GM12891 (cell line): ENCODE results near the gene C16orf92.

Experiments
- DNase-seq: peaks from one replicate; pipeline ENCODE4 v3.0.0; 2011; ENCODE audit warnings: low spot score; ENCODE audit not compliant: insufficient read length
- FAIRE-seq: peaks from 2 replicates; lab custom pipeline; 2011; peaks lifted over from hg19 to GRCh38; lab: Jason Lieb, UNC
- PAX5 ChIP-seq: IDR thresholded peaks from 2 replicates; pipeline ENCODE4 v1.6.1; 2011; ENCODE audit warnings: low read length, moderate library complexity, mild to moderate bottlenecking; ENCODE audit not compliant: insufficient read depth, severe bottlenecking
- POLR2A ChIP-seq: IDR thresholded peaks from 2 replicates; pipeline ENCODE4 v1.6.1; 2011; ENCODE audit warnings: low read depth, low read length, control low read depth
- POLR2AphosphoS5 ChIP-seq: IDR thresholded peaks from 2 replicates; pipeline ENCODE4 v1.6.1; 2011; ENCODE audit warnings: low read depth, low read length, control low read depth
- POU2F2 ChIP-seq: IDR thresholded peaks from 2 replicates; pipeline ENCODE4 v1.6.1; 2011; ENCODE audit warnings: low read depth, mild to moderate bottlenecking, control low read depth, low read length, moderate library complexity
- SPI1 ChIP-seq: IDR thresholded peaks from 2 replicates; pipeline ENCODE4 v1.6.1; 2011; ENCODE audit warnings: low read depth, low read length, control low read depth
- TAF1 ChIP-seq: IDR thresholded peaks from 2 replicates; pipeline ENCODE4 v1.6.1; 2011; ENCODE audit warnings: low read depth, low read length, control low read depth

C16orf92 gene

DNA sequence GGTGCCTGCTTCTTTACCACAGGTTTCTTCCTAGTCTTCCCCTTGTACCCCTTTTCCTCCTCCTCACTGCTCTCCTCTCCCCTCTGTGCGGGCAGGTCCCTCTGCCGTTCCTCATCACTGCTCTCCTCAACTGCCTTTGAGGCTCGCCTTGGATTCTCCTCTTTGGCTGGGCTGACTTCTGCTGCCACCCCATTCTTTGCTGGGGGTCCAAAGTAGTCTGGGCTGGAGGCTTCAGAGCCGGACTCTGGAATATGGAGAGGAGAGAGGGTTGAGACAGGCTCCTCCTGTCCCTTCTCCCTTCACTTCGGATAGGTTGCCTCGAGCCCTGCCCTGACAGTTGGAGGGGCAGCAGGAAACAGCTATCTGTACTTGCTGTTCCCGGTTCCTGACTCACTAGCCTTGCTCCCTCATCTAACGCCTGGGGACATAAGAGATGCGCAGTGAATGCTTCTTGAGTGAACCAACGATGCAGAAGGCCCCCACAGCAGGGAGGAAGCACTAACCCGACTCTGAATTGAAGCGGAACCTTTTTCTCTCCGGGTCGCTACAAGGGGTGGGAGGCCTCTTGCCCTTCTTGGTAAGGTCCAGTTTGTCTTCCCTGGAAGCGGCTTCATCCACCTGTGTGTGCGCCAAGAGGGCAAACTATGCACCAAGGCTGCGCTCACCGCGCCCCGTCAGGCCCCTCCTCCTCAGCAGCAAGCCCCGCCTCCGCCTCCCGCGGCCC, 28.2 kb upstream of the C16orf92 start:
- TF ChIP-seq POLR2AphosphoS5 (peak; percentile 3; the same call in 1 of the 2 replicates), POU2F2 (no peak), SPI1 (0 out of 2 replicates have a peak, but pooled peaks have one; percentile 13)
- no peak for DNase-seq

DNA sequence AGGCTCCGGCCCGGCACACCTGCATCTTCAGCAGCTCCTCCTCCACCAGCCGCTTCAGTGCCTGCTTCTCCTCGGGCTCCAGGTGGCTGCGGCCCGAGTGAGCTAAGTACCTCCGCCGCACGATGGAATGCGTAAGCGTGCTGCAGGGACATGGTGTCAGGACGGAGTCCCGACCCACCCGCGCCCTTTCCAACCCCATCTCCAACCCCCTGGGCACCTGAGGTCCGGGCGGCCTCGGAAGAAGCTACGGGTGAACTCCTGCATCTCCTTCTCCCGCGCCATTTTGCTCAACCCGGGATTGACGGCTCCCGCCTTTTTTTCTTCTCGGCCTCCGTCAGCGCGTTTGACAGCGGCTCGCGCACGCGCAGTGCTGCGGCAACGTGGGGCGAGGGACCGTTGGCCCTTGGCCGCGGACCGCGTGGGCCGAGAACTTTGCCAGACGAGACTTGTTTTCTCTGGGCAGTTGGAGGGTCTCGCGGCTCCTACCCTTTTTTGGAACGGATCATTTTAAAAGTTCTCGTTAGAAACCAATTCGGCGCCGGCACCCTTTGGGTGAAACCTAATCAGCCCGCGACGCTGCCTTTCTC, 27.6 kb upstream of the C16orf92 start, which contains the start of gene HIRIP3:
Gene HIRIP3 (minus strand): TSS at position 294 of the 587 bp plus-strand sequence. CDS start 12 bp downstream, at position 282.
- DNase-seq, result peak; percentile 91
- TF ChIP-seq SPI1 (no peak), PAX5 (no peak), POU2F2 (no peak), POLR2AphosphoS5 (peak; percentile 18; the same call in 1 of the 2 replicates), POLR2A (no peak; the same call in 1 of the 2 replicates), TAF1 (peak; percentile 82)
- no peak for FAIRE-seq

More for the DNA sequence above, 28.2 kb upstream of the C16orf92 start:
- peak; percentile 47 for FAIRE-seq

DNA sequence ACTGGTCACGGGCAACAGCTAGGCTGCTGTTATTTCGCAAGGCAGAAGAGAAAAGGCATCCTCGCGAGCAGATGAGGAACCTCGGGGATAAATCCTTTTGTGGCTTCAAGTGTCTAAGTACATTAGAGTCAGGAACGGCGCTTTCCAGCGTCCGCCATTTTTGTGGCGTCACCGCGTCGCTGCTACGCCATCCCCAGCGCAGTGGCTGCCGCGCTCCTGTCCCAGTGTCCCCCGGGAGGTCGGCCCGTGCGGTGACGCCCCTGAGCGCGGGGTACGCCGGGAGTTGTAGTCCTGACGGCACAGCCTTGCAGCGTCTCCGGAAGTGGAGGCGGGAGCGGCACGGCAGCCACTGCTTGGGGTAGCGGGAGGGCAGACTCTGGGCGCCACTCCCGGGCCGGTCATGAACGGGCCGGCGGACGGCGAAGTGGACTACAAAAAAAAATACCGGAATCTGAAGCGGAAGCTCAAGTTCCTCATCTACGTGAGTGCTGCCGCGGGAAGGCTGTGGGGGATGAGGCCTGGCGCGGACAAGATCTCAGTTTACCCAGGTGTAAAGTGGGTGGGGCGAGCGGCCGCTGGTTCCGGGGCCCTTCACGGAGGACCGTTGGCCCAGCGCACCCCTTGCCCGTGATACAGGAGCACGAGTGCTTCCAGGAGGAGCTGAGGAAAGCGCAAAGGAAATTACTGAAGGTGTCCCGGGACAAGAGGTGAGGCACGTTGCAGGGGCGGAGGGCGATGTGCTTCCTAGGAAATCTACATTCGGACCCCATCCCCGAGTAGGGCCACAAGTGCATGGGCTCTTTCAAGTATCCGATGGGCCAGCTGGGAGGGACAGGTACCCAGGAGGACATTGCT, 26.9 kb upstream of the C16orf92 start, which contains the start of gene INO80E:
Gene INO80E (plus strand): TSS at position 331 of the 855 bp plus-strand sequence. CDS start 70 bp downstream, at position 401.
- peak; percentile 100 for DNase-seq
- FAIRE-seq, result peak; percentile 97
- TF ChIP-seq SPI1 (no peak), POLR2AphosphoS5 (peak; percentile 69; the same call in 1 of the 2 replicates), POLR2A (peak; percentile 79), POU2F2 (no peak; the same call in 1 of the 2 replicates), PAX5 (no peak), TAF1 (peak; percentile 90)

DNA sequence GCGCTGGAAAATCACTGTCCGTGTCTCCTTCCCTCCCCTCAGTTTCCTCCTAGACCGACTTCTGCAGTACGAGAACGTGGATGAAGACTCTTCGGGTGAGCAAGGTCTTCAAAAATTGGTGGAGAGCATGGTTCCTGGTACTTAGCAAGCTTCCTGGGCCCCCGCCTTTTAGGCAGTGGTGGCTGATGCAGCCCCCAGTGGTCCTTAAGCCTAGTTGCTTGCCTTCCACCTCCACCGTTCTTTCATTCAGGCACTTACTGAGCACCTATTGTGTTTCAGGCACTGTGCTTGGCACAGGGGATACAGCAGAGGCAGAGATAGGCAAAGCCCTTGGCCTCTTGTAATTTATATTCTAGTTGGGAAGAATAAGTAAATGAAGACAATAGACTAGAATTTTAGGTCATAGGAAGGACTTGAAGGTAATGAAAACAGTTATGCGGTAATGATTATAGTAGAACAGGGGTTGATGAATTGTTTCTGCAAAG, 26.2 kb upstream of the C16orf92 start:
- FAIRE-seq (peak; percentile 40), DNase-seq (no peak)

DNA sequence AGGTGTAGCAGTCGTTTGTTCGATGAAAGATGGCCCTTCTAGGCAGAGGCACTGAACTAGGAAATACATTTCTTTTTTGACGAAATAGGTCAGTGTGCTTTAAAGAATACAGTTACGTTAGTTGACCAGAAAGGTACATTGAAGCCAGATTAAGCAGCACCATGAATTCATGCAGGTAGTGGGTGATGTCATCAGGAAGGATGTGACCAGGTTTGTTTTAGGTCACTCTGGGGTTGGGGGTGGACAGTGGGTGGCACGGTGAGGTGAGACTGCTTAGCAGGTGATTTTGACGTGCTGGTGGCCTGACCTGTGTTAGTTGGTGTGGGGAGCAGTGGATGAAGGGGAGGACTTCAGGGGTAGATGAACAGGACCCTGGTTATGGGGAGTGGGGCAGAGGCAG, 23.4 kb upstream of the C16orf92 start:
- TF ChIP-seq POLR2A, result no peak
- no peak for TF ChIP-seq POLR2AphosphoS5
- FAIRE-seq (no peak), DNase-seq (no peak)

More for the DNA sequence above, 26.2 kb upstream of the C16orf92 start:
- TF ChIP-seq POLR2AphosphoS5, result no peak
- TF ChIP-seq PAX5, result no peak
- TF ChIP-seq POLR2A, result no peak
- TF ChIP-seq POU2F2, result no peak
- no peak for TF ChIP-seq SPI1
- TF ChIP-seq TAF1, result no peak

DNA sequence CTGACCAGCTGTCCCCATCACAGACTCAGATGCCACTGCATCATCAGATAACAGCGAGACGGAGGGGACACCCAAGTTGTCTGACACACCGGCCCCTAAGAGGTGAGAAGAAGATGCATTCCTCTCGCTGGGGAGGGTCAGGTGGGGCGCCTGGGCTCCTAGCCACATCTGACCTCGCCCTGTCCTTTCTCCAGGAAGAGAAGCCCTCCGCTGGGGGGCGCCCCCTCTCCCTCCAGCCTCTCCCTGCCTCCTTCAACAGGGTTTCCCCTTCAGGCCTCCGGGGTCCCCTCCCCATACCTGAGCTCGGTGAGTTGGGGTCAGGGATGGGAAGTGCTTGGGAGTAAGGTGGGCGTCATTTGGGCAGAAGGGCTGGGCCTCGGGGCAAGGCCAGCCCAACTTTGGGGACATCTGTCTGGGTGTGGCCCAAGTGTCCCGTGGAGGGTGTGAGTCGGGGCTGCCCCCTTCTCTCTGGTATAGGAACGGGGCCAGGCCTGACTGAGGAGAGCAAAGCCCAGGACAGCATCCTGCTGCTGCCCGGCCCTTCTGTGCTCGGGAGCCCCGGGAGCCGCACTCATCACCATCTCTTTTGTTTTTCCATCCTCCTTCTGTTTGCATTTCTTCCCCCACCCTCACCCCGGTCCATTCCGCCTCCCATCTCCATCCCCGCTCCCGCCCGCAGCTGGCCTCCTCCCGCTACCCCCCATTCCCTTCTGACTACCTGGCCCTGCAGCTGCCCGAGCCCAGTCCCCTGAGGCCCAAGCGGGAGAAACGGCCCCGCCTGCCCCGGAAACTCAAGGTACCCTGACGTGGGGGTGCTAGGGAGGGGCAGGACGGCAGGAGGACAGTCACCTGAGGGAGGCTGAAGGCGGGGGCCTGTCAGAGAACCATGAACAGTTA, 22.0 kb upstream of the C16orf92 start:
- TF ChIP-seq SPI1 (no peak), POU2F2 (no peak), TAF1 (no peak), POLR2AphosphoS5 (no peak), PAX5 (no peak), POLR2A (no peak)
- FAIRE-seq, result no peak
- no peak for DNase-seq

DNA sequence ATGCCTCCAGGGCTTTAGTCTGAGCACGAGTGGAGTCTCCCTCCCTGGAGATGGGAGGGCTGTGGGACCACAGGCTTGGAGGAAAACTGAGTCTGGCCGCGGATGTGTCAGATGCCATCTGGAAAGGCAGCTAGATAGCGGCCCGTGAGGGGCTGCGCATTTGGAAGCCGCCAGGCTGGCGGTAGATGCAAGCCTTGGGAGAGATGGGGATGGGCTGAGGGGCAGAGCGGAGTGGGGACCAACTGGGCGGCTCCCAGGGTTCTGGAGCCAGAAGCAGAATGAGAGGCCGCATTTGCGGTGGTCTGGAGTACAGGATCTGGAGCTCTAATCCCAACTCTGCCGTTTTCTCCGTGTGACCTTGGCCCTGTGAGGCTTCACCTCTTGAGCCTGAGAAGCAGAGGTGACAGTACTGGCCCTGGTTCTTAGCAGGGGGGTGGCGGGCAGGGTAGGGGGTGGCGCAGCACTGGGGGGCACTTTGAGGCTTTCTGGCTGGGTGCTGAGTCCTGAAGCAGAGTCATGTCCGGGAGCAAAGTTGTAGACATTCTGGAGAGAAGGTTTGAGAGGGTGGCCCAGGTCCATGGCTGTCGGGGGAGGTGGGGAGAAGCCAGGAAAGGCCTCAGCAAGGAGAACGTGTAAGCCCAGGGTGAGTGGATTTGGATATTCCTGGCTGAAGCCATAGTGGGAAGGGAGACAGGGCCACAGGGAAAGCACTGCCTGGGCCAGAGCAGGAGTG, 20.2 kb upstream of the C16orf92 start:
- FAIRE-seq, result no peak
- DNase-seq, result no peak
- no peak for TF ChIP-seq PAX5
- no peak for TF ChIP-seq POLR2A
- no peak for TF ChIP-seq TAF1
- TF ChIP-seq POU2F2, result no peak
- TF ChIP-seq SPI1, result no peak
- no peak for TF ChIP-seq POLR2AphosphoS5
